AG10803 (cell line): Measurements from ENCODE around the gene ARMH4.

Experiments used
- DNase-seq: peaks from one replicate; pipeline ENCODE4 v3.0.0; 2010; ENCODE audit warnings: low read depth
- H3K4me3 ChIP-seq: 2 replicates; pipeline ENCODE4 v1.5.1; 2011; ENCODE audit warnings: mild to moderate bottlenecking, low read length, control low read depth
- TF ChIP-seq, protein P1 (sequence below): conservative IDR thresholded peaks from 2 replicates; pipeline ENCODE4 v1.5.1; 2011; ENCODE audit warnings: mild to moderate bottlenecking, low read length, control low read depth, inconsistent platforms

ARMH4 gene

DNA sequence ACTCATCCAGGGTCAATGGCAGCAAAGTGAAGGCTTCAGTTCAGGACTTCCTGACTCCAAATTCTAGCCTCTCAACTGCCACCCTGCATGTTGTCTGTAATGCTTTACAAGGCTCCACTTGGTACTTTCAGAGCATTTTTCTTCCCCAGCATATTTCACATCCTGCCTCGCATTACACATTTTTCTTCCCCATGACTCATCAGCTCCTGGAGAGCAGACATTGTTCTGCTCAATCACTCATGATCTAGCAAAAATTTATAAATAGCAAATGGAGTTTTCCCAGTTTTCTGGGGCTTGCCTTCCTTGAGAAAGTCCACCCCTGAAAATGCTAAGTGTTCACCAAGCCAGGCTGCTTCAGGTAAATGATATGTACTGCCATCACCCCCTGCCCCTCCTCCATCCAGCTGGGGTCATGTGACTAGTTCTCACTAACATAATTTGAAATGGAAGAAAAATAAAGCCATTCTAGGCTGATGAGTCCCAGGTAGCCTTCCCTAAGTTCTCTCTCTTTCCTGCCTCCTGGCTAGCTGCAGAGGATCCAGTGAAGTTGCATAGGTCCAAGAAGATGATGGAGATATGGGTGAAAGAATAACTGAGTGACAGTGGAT lies 69.4 kb downstream of the ARMH4 start:
- DNase-seq = peak; percentile 87
- H3K4me3 ChIP-seq = no peak overlapping the region
- TF ChIP-seq, protein P1, sequence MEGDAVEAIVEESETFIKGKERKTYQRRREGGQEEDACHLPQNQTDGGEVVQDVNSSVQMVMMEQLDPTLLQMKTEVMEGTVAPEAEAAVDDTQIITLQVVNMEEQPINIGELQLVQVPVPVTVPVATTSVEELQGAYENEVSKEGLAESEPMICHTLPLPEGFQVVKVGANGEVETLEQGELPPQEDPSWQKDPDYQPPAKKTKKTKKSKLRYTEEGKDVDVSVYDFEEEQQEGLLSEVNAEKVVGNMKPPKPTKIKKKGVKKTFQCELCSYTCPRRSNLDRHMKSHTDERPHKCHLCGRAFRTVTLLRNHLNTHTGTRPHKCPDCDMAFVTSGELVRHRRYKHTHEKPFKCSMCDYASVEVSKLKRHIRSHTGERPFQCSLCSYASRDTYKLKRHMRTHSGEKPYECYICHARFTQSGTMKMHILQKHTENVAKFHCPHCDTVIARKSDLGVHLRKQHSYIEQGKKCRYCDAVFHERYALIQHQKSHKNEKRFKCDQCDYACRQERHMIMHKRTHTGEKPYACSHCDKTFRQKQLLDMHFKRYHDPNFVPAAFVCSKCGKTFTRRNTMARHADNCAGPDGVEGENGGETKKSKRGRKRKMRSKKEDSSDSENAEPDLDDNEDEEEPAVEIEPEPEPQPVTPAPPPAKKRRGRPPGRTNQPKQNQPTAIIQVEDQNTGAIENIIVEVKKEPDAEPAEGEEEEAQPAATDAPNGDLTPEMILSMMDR = no peak

DNA sequence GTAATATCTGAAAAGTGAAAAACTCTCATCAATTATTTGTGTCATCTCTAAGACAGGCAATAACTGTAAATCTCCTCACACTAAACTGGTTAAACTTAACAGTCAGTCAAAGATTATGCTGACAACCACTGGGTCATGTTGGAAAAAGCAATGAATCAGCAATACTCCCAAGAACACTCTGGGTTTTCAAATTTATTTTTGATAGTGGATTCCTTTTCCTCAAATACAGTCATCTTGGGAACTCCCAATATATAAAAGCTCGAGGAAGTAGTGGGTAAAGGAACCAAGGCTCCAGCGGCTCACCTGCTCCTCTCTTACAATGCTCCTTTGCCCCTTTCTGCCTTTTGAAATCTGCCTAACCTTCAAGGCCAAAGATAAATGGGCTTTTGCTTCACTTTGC lies 70.0 kb downstream of the ARMH4 start:
- DNase-seq = no peak
- TF ChIP-seq, protein P1 = no peak

DNA sequence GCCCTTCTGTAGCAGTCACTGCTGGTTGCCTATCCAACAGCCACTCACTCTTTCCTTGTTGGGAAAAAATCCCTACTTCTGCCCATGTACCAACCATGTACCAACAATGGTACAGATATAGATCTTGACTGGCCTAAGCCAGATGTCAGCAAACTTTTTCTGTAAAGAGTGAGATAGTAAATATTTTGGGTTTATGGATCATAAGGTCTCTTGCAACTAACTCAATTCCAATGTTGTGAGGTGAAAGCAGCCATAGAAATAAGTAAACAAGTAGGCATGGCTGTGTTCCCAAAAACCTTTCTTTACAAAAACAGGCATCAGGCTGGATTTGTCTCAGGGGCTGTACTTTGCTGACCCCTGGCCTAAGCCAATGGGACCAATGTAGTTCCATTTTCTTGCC lies 73.5 kb downstream of the ARMH4 start:
- TF ChIP-seq, protein P1 = no peak
- no peak overlapping the region for H3K4me3 ChIP-seq
- peak; percentile 73 for DNase-seq

More for the DNA sequence above, 70.0 kb downstream of the ARMH4 start:
- no peak overlapping the region for H3K4me3 ChIP-seq

DNA sequence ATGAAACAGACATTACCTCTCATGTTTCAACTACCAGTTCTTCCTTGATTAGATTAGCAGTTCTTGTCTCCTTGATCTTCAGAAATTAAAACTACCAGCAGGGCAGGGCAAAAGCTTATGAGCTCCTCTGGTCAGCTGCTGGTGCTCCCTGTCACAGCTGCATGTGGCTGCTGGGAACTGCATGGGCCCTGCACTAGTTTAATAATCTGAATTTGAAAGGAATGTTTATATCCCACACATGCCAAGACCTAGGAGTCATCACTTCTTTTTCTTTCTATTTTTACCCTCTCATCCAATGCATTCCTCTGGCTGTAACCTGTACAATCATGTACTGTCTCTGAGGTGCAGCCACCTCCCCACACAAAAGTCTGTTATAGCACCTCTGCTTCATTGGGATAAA lies 73.9 kb downstream of the ARMH4 start:
- TF ChIP-seq, protein P1 = no peak; the same call in 1 of the 2 replicates
- DNase-seq = peak; percentile 88

DNA sequence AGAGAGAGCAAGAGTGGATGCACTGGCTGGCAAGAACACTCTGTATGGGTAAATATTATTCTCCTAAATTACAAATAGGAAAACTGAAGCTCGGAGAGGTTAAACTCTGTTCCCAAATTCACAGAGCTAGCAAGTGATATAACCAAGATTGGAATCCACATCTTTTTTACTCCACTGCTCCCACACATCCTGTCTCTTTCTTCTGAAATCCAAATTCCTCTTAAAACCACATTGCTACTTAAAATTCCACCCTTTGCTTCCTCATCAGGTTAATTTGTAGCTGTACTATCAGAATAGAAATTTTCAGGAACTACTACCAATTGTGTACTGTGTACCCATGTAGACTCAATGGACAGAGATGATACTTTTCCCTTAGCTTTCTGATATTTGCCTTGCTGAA lies 74.4 kb downstream of the ARMH4 start:
- no peak overlapping the region for H3K4me3 ChIP-seq
- TF ChIP-seq, protein P1 = no peak
- DNase-seq = peak; percentile 84

More for the DNA sequence above, 73.9 kb downstream of the ARMH4 start:
- H3K4me3 ChIP-seq = no peak overlapping the region

DNA sequence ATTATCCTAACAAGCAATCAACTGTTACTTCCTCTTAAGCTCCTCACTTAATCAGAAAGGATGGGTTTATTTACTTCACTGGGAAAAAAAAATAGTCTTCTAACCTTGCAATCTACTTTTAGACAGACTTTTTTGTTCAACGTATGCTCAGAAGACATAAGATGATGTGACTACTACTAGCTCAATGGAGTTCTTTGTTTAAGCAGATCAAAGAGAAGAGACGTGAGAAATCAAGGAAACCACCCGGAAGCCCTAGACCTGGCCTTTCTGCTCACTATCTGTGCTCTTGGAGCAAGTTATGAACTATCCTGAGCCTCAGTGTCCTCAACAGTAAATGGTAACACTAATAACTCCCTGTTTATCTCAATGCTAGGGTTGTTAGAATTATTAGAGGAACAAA lies 78.5 kb downstream of the ARMH4 start:
- DNase-seq = no peak
- no peak overlapping the region for H3K4me3 ChIP-seq
- TF ChIP-seq, protein P1 = no peak

DNA sequence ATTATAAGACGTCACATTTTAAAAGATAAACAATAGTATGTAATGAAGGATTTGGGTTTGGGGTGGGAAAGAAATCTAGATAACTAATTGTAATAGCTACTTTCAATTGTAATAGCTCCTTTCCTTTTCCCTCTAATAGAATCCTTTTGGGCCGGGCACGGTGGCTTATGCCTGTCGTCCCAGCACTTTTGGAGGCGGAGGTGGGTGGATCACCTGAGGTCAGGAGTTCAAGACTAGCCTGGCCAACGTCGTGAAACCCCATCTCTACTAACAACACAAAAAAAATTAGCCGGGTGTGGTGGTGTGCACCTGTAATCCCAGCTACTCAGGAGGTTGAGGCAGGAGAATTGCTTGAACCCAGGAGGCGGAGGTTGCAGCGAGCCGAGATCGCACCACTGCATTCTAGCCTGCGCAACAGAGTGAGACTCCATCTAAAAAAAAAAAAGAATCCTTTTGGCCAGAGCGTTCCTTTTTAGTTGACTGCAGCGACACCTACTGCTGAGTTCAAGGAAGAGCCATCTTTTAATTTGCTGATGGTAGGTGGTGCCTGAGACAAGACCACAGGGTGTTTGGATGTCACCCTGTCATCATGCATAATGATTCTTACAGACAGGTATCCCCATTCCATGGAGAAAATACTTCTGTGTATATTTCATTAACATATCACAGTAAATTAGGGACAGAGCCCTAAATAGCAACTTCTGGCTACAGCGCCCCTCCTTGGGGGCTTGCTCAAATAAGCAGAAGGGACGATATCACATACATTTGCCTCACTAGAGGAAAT lies 79.5 kb downstream of the ARMH4 start:
- peak overlapping the region; percentile 21 for H3K4me3 ChIP-seq
- DNase-seq = peak; percentile 72
- TF ChIP-seq, protein P1 = peak; percentile 85
